HepG2 (cell line): Measurements from ENCODE around the gene GC. TPM values are rescaled to one million over a fixed set of nuclear protein-coding genes. Genes with fewer than 3 reads are reported as not detected.
A peak's percentile ranks its signal among the peaks of the same experiment; 100 is the strongest.

Experiments
- ATAC-seq: fragments of 200-7000 bp; cut with Tn5 transposase; 3 replicates; pipeline ENCODE4 v1.9.1; 2020; ENCODE audit warnings: mild to moderate bottlenecking, moderate library complexity
- BruUV-seq: library from RNA; stranded (reverse); fragments of 400-500 nt; replicated peaks from 2 replicates; lab custom pipeline; 2021; lab: Mats Ljungman, UMichigan
- CTCF ChIA-PET: fragments of 300-600 bp; formaldehyde crosslinking; extraction: SDS; loops from one replicate; lab custom pipeline; 2021; ENCODE audit warnings: low total read pairs, inconsistent platforms, low intra/inter-chr PET ratio; lab: Yijun Ruan, JAX
- POLR2A ChIA-PET: fragments of 350-600 bp; sonication (Branson Sonifier 250); formaldehyde crosslinking; loops from one replicate; lab custom pipeline; 2020; ENCODE audit warnings: antibody characterized with exemption, inconsistent platforms; lab: Yijun Ruan, JAX
- DNase-seq: peaks from one replicate; pipeline ENCODE4 v3.0.0-alpha.2; 2015; ENCODE audit warnings: low spot score
- FAIRE-seq: peaks from 3 replicates; lab custom pipeline; 2011; peaks lifted over from hg19 to GRCh38; lab: Jason Lieb, UNC
- H2AFZ ChIP-seq: one replicate; pipeline ENCODE4 v1.6.1; 2011; ENCODE audit warnings: low read length, inconsistent platforms
- H3K27ac ChIP-seq: fragments of 300-600 bp; 3 replicates; pipeline ENCODE4 v1.8.0; 2011; ENCODE audit warnings: mixed run types, mild to moderate bottlenecking, mixed read lengths, low read length, inconsistent platforms; ENCODE audit not compliant: insufficient read depth; ENCODE audit errors: extremely low read length
- H3K27me3 ChIP-seq, 2 experiments: fragments of 200-600 bp in 1 of 2; 2 replicates in 1 of 2; 3 replicates in 1 of 2; pipeline versions ENCODE4 v1.6.0 to v1.8.0; 2011; ENCODE audit warnings: low read length in 2 of 2, mild to moderate bottlenecking in 2 of 2, moderate library complexity in 2 of 2, inconsistent platforms in 1 of 2; ENCODE audit not compliant: insufficient read depth in 2 of 2, control insufficient read depth in 1 of 2
- H3K36me3 ChIP-seq, 2 experiments: fragments of 200-600 bp in 1 of 2; replicated peaks in 1 of 2; 2 replicates in 1 of 2; 3 replicates in 1 of 2; pipeline versions ENCODE4 v1.5.1 to v1.8.0; 2011; ENCODE audit warnings: low read length in 2 of 2, inconsistent platforms in 1 of 2; ENCODE audit not compliant: insufficient read depth in 2 of 2, control insufficient read depth in 1 of 2
- H3K4me1 ChIP-seq: 2 replicates; pipeline ENCODE4 v1.5.1; 2012; ENCODE audit warnings: low read length, inconsistent platforms; ENCODE audit not compliant: insufficient read depth
- H3K4me2 ChIP-seq: 2 replicates; pipeline ENCODE4 v1.6.0; 2011; ENCODE audit warnings: low read depth, low read length, inconsistent platforms
- H3K4me3 ChIP-seq, 3 experiments: fragments of 200-600 bp in 1 of 3; sonication (generic), shearing (Covaris generic) in 1 of 3; replicated peaks in 1 of 3; 2 replicates each; pipeline ENCODE4 v1.5.1; 2011 to 2016; ENCODE audit warnings: low read length in 3 of 3, inconsistent platforms in 2 of 3, low read depth in 2 of 3, mild to moderate bottlenecking in 2 of 3, control low read depth in 1 of 3, mixed read lengths in 1 of 3; ENCODE audit not compliant: insufficient read depth in 1 of 3
- H3K79me2 ChIP-seq: one replicate; pipeline ENCODE4 v1.6.1; 2011; ENCODE audit warnings: low read length, inconsistent platforms; ENCODE audit not compliant: insufficient read depth
- H3K9ac ChIP-seq: 2 replicates; pipeline ENCODE4 v1.6.0; 2011; ENCODE audit warnings: mild to moderate bottlenecking, low read depth, low read length, inconsistent platforms; ENCODE audit not compliant: insufficient read depth
- H3K9me3 ChIP-seq: 2 replicates; pipeline ENCODE4 v1.5.1; 2012; ENCODE audit warnings: mild to moderate bottlenecking, low read length
- H4K20me1 ChIP-seq: 2 replicates; pipeline ENCODE4 v1.6.0; 2011; ENCODE audit warnings: inconsistent platforms, mild to moderate bottlenecking, low read length, moderate library complexity; ENCODE audit not compliant: insufficient read depth
- ATF7-NPFF ChIP-seq: sonication (generic); formaldehyde crosslinking; IDR thresholded peaks from 2 replicates; pipeline ENCODE4 v1.8.1; 2023; ENCODE audit warnings: mild to moderate bottlenecking, low read depth, missing genetic modification reagents, moderate library complexity
- DRAP1 ChIP-seq: IDR thresholded peaks from 2 replicates; pipeline ENCODE4 v1.6.1; 2016; ENCODE audit warnings: missing genetic modification reagents, missing compliant biosample characterization
- EED ChIP-seq: sonication (generic); formaldehyde crosslinking; IDR thresholded peaks from 2 replicates; pipeline ENCODE4 v1.5.0; 2020; ENCODE audit warnings: mild to moderate bottlenecking, missing genetic modification reagents
- IKZF1 ChIP-seq: fragments of 450-650 bp; IDR thresholded peaks from 2 replicates; pipeline ENCODE4 v1.7.1; 2016
- LCORL ChIP-seq, 2 experiments: fragments of 450-650 bp in 1 of 2; sonication (generic) in 1 of 2; formaldehyde crosslinking in 1 of 2; IDR thresholded peaks; 2 replicates each; pipeline versions ENCODE4 v1.5.0 to v1.6.1; 2017 to 2020; ENCODE audit warnings: antibody characterized with exemption in 1 of 2, missing genetic modification reagents in 1 of 2
- ZNF652 ChIP-seq: IDR thresholded peaks from 2 replicates; pipeline ENCODE4 v1.6.1; 2016; ENCODE audit warnings: low read depth, borderline replicate concordance
- WGBS: methylation state at CpG from one replicate; pipeline ENCODE4 v1.1.6; 2017; ENCODE audit warnings: low lambda C conversion rate; 5-methylcytosine and 5-hydroxymethylcytosine counted together
- in situ Hi-C: cut with HindIII; loops from 2 replicates; pipeline ENCODE4 v1.10.0; 2017; ENCODE audit warnings: low pct_unique_long_range_greater_than_20kb; ENCODE audit not compliant: extremely low pct_ligation_motif_present
- intact Hi-C: fragments of 100-400 bp; cut with micrococcal nuclease; formaldehyde crosslinking; loops from one replicate; pipeline ENCODE4 v1.10.0; 2022; ENCODE audit not compliant: unreplicated experiment
- polyA plus RNA-seq, 8 experiments: library from polyadenylated mRNA; depleted of rRNA in 3 of 8; stranded (reverse) in 7 of 8; unstranded in 1 of 8; fragments of >200 nt; fragmentation: Illumina TruSeq in 4 of 8; extraction: Trizol in 4 of 8; gene quantifications; 2 replicates each; pipeline versions ENCODE4 v1.2.1 to v1.2.3, GENCODE V29; 2011 to 2016; ENCODE audit warnings: low read depth in 4 of 8, missing spikeins in 1 of 8, mixed read lengths in 1 of 8; ENCODE audit not compliant: insufficient read depth in 1 of 8
- total RNA-seq, 5 experiments: library from RNA; depleted of rRNA; stranded (reverse); fragments of >200 nt; fragmentation: Illumina TruSeq; extraction: Trizol; gene quantifications; 2 replicates each; pipeline ENCODE4 v1.2.3, GENCODE V29; 2016; ENCODE audit warnings: low read depth in 1 of 5
- TF ChIP-seq, protein P1 (sequence below): sonication (generic); formaldehyde crosslinking; IDR thresholded peaks from 2 replicates; pipeline ENCODE4 v1.4.0; 2020; ENCODE audit warnings: missing genetic modification reagents
- TF ChIP-seq, protein P2 (sequence below): sonication (generic); formaldehyde crosslinking; IDR thresholded peaks from 2 replicates; pipeline ENCODE4 v1.9.0; 2021; ENCODE audit warnings: mild to moderate bottlenecking, missing genetic modification reagents

GC gene
- total and polyA plus RNA-seq, 2 of the 13 experiments (the other 11 are each of a cell fraction or from before 2014, with no cell fraction given), result 0.18 to 0.35 TPM

DNA sequence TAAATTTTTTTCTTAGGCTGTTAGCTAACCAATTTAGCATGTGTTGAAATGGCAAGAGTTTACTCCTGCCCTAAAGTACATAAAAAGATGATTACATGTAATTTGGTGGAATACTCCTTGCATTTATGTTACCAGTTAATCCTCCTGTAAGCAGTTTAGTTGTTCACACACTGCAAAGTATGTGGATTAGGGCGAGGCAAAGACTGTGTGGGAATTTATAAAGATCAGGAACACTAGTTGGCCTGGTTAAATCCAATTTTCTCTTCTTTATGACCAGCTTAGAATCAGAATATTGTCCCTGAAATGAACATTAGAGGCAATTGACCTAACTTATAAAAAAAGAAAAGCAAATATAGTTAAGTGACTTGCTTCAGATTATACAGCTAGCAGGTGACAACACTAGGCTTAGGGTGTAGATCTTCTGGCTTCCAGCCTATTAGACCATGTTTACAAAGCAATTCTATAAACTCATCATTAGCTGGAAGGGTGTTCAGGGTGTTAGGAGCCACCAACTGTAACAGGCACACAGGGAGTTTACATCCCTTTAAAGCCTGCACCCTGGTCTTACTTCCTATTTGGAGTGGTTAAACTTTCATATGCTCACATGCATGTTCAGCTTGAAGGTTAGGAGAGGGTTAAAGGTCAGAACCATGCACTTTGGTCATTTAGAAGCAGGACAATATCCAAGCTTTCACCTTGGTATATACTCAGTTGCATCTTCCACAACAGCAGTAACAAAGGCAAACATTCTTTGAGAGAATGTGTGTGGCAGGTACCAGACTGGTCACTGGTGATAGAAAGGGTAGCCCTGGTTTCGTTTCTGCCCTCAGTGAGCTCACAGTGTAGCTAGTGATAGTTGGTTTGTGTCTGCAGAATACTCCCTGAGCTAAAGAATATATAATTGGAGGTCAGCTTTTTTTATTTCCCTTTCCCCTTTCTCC is 72.6 kb downstream of the GC start:
- intact Hi-C loops (no loop called here), in situ Hi-C loops (loop anchor here (10.0 to 25.0 kb wide), 2 partner anchors 487 to 1049 kb away; partner anchors contain the start of gene JCHAIN)
- ATAC-seq, result no peak
- H3K4me3 ChIP-seq, result no peak overlapping the region
- no peaks in the 10 kb centered on the region for H3K4me1 ChIP-seq
- TF ChIP-seq DRAP1 (no peak), IKZF1 (no peak), LCORL (IDR thresholded peaks at IDR 0.05) (no peak), LCORL (CRISPR knock-in tag; IDR thresholded peaks at IDR 0.05) (no peak), EED (CRISPR knock-in tag) (no peak), ATF7-NPFF (CRISPR knock-in tag) (no peak), ZNF652 (peak; percentile 29; the same call in 1 of the 2 replicates)
- TF ChIP-seq, protein P1, sequence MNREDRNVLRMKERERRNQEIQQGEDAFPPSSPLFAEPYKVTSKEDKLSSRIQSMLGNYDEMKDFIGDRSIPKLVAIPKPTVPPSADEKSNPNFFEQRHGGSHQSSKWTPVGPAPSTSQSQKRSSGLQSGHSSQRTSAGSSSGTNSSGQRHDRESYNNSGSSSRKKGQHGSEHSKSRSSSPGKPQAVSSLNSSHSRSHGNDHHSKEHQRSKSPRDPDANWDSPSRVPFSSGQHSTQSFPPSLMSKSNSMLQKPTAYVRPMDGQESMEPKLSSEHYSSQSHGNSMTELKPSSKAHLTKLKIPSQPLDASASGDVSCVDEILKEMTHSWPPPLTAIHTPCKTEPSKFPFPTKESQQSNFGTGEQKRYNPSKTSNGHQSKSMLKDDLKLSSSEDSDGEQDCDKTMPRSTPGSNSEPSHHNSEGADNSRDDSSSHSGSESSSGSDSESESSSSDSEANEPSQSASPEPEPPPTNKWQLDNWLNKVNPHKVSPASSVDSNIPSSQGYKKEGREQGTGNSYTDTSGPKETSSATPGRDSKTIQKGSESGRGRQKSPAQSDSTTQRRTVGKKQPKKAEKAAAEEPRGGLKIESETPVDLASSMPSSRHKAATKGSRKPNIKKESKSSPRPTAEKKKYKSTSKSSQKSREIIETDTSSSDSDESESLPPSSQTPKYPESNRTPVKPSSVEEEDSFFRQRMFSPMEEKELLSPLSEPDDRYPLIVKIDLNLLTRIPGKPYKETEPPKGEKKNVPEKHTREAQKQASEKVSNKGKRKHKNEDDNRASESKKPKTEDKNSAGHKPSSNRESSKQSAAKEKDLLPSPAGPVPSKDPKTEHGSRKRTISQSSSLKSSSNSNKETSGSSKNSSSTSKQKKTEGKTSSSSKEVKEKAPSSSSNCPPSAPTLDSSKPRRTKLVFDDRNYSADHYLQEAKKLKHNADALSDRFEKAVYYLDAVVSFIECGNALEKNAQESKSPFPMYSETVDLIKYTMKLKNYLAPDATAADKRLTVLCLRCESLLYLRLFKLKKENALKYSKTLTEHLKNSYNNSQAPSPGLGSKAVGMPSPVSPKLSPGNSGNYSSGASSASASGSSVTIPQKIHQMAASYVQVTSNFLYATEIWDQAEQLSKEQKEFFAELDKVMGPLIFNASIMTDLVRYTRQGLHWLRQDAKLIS (CRISPR knock-in tag), result no peak
- TF ChIP-seq, protein P2, sequence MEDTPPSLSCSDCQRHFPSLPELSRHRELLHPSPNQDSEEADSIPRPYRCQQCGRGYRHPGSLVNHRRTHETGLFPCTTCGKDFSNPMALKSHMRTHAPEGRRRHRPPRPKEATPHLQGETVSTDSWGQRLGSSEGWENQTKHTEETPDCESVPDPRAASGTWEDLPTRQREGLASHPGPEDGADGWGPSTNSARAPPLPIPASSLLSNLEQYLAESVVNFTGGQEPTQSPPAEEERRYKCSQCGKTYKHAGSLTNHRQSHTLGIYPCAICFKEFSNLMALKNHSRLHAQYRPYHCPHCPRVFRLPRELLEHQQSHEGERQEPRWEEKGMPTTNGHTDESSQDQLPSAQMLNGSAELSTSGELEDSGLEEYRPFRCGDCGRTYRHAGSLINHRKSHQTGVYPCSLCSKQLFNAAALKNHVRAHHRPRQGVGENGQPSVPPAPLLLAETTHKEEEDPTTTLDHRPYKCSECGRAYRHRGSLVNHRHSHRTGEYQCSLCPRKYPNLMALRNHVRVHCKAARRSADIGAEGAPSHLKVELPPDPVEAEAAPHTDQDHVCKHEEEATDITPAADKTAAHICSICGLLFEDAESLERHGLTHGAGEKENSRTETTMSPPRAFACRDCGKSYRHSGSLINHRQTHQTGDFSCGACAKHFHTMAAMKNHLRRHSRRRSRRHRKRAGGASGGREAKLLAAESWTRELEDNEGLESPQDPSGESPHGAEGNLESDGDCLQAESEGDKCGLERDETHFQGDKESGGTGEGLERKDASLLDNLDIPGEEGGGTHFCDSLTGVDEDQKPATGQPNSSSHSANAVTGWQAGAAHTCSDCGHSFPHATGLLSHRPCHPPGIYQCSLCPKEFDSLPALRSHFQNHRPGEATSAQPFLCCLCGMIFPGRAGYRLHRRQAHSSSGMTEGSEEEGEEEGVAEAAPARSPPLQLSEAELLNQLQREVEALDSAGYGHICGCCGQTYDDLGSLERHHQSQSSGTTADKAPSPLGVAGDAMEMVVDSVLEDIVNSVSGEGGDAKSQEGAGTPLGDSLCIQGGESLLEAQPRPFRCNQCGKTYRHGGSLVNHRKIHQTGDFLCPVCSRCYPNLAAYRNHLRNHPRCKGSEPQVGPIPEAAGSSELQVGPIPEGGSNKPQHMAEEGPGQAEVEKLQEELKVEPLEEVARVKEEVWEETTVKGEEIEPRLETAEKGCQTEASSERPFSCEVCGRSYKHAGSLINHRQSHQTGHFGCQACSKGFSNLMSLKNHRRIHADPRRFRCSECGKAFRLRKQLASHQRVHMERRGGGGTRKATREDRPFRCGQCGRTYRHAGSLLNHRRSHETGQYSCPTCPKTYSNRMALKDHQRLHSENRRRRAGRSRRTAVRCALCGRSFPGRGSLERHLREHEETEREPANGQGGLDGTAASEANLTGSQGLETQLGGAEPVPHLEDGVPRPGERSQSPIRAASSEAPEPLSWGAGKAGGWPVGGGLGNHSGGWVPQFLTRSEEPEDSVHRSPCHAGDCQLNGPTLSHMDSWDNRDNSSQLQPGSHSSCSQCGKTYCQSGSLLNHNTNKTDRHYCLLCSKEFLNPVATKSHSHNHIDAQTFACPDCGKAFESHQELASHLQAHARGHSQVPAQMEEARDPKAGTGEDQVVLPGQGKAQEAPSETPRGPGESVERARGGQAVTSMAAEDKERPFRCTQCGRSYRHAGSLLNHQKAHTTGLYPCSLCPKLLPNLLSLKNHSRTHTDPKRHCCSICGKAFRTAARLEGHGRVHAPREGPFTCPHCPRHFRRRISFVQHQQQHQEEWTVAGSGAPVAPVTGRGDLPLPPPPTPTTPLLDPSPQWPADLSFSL (CRISPR knock-in tag), result no peak
- no peak for DNase-seq
- no peaks in the 10 kb centered on the region for H3K9me3 ChIP-seq
- no peaks in the 10 kb centered on the region for H4K20me1 ChIP-seq
- CTCF ChIA-PET, result no interaction called here
- H3K4me2 ChIP-seq, result no peak overlapping the region
- H2AFZ ChIP-seq, result no peak overlapping the region
- H3K27me3 ChIP-seq, result no peaks in the 10 kb centered on the region
- FAIRE-seq, result no peak
- H3K27ac ChIP-seq, result no peak overlapping the region
- no peak overlapping the region for H3K9ac ChIP-seq
- WGBS, result 0% methylated on average over 2 of the region's 2 CpGs
- POLR2A ChIA-PET, result no interaction called here
- H3K36me3 ChIP-seq, result no peaks in the 10 kb centered on the region
- no TSS peak for BruUV-seq
- no peaks in the 10 kb centered on the region for H3K79me2 ChIP-seq
